ENCODE data around the gene IL18R1. TPM values are rescaled to one million over a fixed set of nuclear protein-coding genes. Genes with fewer than 3 reads are reported as not detected.

Gene IL18R1
- total RNA-seq, 1 donor from 2014 or later = 1.9 TPM

GRCh38 chr2:102435741-102436140, 80.1 kb downstream of the IL18R1 start:
- intact Hi-C loops (cut with DNase I) = no loop called here
- Histone ChIP-seq H3K36me3 (no peaks in the 10 kb centered on the region), H3K4me1 (no peaks in the 10 kb centered on the region), H3K9me3 (no peaks in the 10 kb centered on the region), H3K27me3 (no peaks in the 10 kb centered on the region), H3K4me3 (no peak overlapping the region), H3K27ac (no peak overlapping the region)
- DNase-seq (ENCODE audit: low spot score in 2 of 2) = no peak
- TF ChIP-seq CTCF (IDR thresholded peaks at IDR 0.05) = no peak

- no peak for DNase-seq (ENCODE audit: low spot score in 2 of 2)
Measured at GRCh38 chr2:102436323-102436722, 80.7 kb downstream of the IL18R1 start.

GRCh38 chr2:102437122-102437521, 81.5 kb downstream of the IL18R1 start:
- Histone ChIP-seq H3K27me3 (no peaks in the 10 kb centered on the region), H3K4me3 (no peak overlapping the region), H3K27ac (no peak overlapping the region), H3K9me3 (no peaks in the 10 kb centered on the region), H3K4me1 (no peaks in the 10 kb centered on the region), H3K36me3 (no peaks in the 10 kb centered on the region)
- intact Hi-C loops (cut with DNase I) = no loop called here
- DNase-seq (ENCODE audit: low spot score in 2 of 2) = no peak
- TF ChIP-seq CTCF (IDR thresholded peaks at IDR 0.05) = no peak

More at GRCh38 chr2:102436323-102436722, 80.7 kb downstream of the IL18R1 start:
- Histone ChIP-seq H3K36me3 (no peaks in the 10 kb centered on the region), H3K4me3 (no peak overlapping the region), H3K27me3 (no peaks in the 10 kb centered on the region), H3K9me3 (no peaks in the 10 kb centered on the region), H3K27ac (no peak overlapping the region), H3K4me1 (no peaks in the 10 kb centered on the region)
- TF ChIP-seq CTCF (IDR thresholded peaks at IDR 0.05) = no peak
- intact Hi-C loops (cut with DNase I) = no loop called here

GRCh38 chr2:102438111-102438510, 82.5 kb downstream of the IL18R1 start:
- TF ChIP-seq CTCF (IDR thresholded peaks at IDR 0.05) = no peak
- no peaks in the 10 kb centered on the region for H3K27me3 ChIP-seq
- intact Hi-C loops (cut with DNase I) = no loop called here
- DNase-seq (ENCODE audit: low spot score in 2 of 2) = no peak
- no peaks in the 10 kb centered on the region for H3K36me3 ChIP-seq
- H3K4me3 ChIP-seq = no peak overlapping the region
- H3K27ac ChIP-seq = no peak overlapping the region
- no peaks in the 10 kb centered on the region for H3K4me1 ChIP-seq
- H3K9me3 ChIP-seq = no peaks in the 10 kb centered on the region

GRCh38 chr2:102438578-102438977, 83.0 kb downstream of the IL18R1 start:
- intact Hi-C loops (cut with DNase I) = no loop called here
- H3K27me3 ChIP-seq = no peaks in the 10 kb centered on the region
- no peaks in the 10 kb centered on the region for H3K36me3 ChIP-seq
- DNase-seq (ENCODE audit: low spot score in 2 of 2) = no peak
- no peaks in the 10 kb centered on the region for H3K4me1 ChIP-seq
- H3K9me3 ChIP-seq = no peaks in the 10 kb centered on the region
- H3K4me3 ChIP-seq = no peak overlapping the region
- no peak overlapping the region for H3K27ac ChIP-seq
- TF ChIP-seq CTCF (IDR thresholded peaks at IDR 0.05) = no peak

- intact Hi-C loops (cut with DNase I) = no loop called here
- Histone ChIP-seq H3K9me3 (no peaks in the 10 kb centered on the region), H3K36me3 (no peaks in the 10 kb centered on the region), H3K4me1 (no peaks in the 10 kb centered on the region), H3K4me3 (no peak overlapping the region), H3K27ac (no peak overlapping the region), H3K27me3 (no peaks in the 10 kb centered on the region)
- DNase-seq (ENCODE audit: low spot score in 2 of 2) = no peak
- no peak for TF ChIP-seq CTCF (IDR thresholded peaks at IDR 0.05)
Measured at GRCh38 chr2:102439065-102439695, 83.6 kb downstream of the IL18R1 start.
